Measurements from ENCODE around the gene KCTD16.
A peak's percentile ranks its signal among the peaks of the same experiment; 100 is the strongest.

KCTD16 gene

DNA sequence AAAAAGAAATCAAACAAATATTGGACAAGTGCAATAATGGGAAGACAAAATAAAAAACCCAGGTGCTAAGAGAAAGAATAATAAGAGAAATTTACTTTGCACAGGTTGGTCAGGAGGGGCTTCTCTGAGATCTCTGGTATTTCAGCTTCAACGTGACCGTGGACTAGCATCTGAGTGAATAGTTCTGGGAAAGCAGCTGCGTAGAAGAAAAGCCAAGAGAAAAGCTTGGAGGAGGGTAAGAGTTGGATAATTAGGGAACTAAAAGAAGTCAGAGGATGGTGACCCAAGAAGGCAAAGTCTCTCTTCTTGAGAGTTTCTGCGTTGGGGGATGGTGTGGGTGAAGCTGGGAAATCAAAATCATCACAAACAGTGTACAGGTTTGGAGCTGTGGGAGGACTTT, 41.8 kb upstream of the KCTD16 start:
- no peaks in the 10 kb centered on the region for H3K36me3 ChIP-seq (ENCODE audit: insufficient read depth, low read length)
- no peaks in the 10 kb centered on the region for H3K9me2 ChIP-seq (replicated peaks; ENCODE audit: low read depth, low read length)
- no peaks in the 10 kb centered on the region for H3K79me2 ChIP-seq (ENCODE audit: insufficient read depth, low read length)
- no peaks in the 10 kb centered on the region for H3K27me3 ChIP-seq (ENCODE audit: insufficient read depth, low read length, poor library complexity, severe bottlenecking)
- peak overlapping the region; percentile 42; the same call in 1 of the 2 replicates for H2AFZ ChIP-seq (ENCODE audit: low read length)
- H3F3A ChIP-seq (ENCODE audit: low read depth) = no peaks in the 10 kb centered on the region
- no peaks in the 10 kb centered on the region for H4K20me1 ChIP-seq (ENCODE audit: insufficient read depth, low read length, poor library complexity, severe bottlenecking)
- H3K9ac ChIP-seq (ENCODE audit: low read depth, low read length, poor library complexity, severe bottlenecking) = no peak overlapping the region
- peaks cover 7% of the 10 kb centered on the region for H3K4me1 ChIP-seq (ENCODE audit: insufficient read depth, low read length, poor library complexity, severe bottlenecking)
- no peak for TF ChIP-seq EZH2phosphoT487 (IDR thresholded peaks at IDR 0.05; ENCODE audit: borderline replicate concordance)
- TF ChIP-seq, protein P1, sequence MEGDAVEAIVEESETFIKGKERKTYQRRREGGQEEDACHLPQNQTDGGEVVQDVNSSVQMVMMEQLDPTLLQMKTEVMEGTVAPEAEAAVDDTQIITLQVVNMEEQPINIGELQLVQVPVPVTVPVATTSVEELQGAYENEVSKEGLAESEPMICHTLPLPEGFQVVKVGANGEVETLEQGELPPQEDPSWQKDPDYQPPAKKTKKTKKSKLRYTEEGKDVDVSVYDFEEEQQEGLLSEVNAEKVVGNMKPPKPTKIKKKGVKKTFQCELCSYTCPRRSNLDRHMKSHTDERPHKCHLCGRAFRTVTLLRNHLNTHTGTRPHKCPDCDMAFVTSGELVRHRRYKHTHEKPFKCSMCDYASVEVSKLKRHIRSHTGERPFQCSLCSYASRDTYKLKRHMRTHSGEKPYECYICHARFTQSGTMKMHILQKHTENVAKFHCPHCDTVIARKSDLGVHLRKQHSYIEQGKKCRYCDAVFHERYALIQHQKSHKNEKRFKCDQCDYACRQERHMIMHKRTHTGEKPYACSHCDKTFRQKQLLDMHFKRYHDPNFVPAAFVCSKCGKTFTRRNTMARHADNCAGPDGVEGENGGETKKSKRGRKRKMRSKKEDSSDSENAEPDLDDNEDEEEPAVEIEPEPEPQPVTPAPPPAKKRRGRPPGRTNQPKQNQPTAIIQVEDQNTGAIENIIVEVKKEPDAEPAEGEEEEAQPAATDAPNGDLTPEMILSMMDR (conservative IDR thresholded peaks at IDR 0.05; ENCODE audit: low read length) = no peak
- H3K9me3 ChIP-seq (ENCODE audit: insufficient read depth, low read depth, low read length) = no peaks in the 10 kb centered on the region
- H3K4me3 ChIP-seq (ENCODE audit: low read length, poor library complexity, severe bottlenecking) = no peak overlapping the region
- no peak overlapping the region for H3K4me2 ChIP-seq (ENCODE audit: low read depth, low read length, poor library complexity, severe bottlenecking)

DNA sequence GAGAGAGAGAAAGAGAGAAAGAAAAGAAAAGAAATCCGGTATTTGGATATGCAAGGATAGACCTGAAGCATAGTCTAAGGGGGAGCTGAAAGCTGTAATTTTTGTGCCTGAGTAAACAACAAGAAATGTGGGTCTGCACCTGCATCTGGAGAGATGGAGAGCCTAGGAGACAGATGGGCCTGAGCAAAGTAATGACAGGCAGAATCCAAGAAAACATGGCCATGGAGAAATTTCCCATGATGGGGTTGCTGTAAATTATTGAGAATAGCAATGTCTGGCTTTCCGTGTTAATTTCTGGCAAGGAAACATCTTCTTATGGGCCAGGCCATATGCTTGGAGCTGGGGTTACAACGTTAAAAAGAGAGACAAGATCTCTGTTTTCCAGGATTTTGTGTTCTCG, 40.4 kb upstream of the KCTD16 start:
- Histone ChIP-seq H3K4me2 (ENCODE audit: low read depth, low read length, poor library complexity, severe bottlenecking) (no peak overlapping the region), H3K4me3 (ENCODE audit: low read length, poor library complexity, severe bottlenecking) (no peak overlapping the region)

DNA sequence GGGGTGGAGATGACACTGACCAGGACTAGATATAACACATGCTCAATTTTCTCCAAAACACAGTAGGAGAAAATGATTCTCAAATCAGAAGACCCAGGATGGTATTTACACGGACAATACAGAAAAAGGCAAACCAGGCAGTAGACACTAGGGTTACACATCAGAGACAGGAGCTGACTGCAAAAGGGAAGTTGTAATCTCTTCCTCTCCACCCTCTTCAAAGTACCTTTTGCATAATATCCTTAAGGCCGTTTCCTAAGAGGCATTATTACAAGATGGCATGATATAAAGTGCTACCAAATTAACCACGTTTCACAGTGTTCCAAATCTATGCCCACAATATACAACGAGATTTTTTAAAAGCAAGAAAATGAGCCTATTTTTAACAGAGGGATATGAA, 39.4 kb upstream of the KCTD16 start:
- H3K79me2 ChIP-seq (ENCODE audit: insufficient read depth, low read length) = no peaks in the 10 kb centered on the region
- H3K4me1 ChIP-seq (ENCODE audit: insufficient read depth, low read length, poor library complexity, severe bottlenecking) = peaks cover 7% of the 10 kb centered on the region
- peak overlapping the region; percentile 3 for H3K4me2 ChIP-seq (ENCODE audit: low read depth, low read length, poor library complexity, severe bottlenecking)
- H4K20me1 ChIP-seq (ENCODE audit: insufficient read depth, low read length, poor library complexity, severe bottlenecking) = no peaks in the 10 kb centered on the region
- no peak overlapping the region for H2AFZ ChIP-seq (ENCODE audit: low read length)
- no peaks in the 10 kb centered on the region for H3K27me3 ChIP-seq (ENCODE audit: insufficient read depth, low read length, poor library complexity, severe bottlenecking)
- no peaks in the 10 kb centered on the region for H3F3A ChIP-seq (ENCODE audit: low read depth)
- H3K4me3 ChIP-seq (ENCODE audit: low read length, poor library complexity, severe bottlenecking) = no peak overlapping the region
- H3K9ac ChIP-seq (ENCODE audit: low read depth, low read length, poor library complexity, severe bottlenecking) = no peak overlapping the region
- no peaks in the 10 kb centered on the region for H3K9me2 ChIP-seq (replicated peaks; ENCODE audit: low read depth, low read length)
- no peak for TF ChIP-seq EZH2phosphoT487 (IDR thresholded peaks at IDR 0.05; ENCODE audit: borderline replicate concordance)
- TF ChIP-seq, protein P1 (conservative IDR thresholded peaks at IDR 0.05; ENCODE audit: low read length) = no peak
- no peaks in the 10 kb centered on the region for H3K36me3 ChIP-seq (ENCODE audit: insufficient read depth, low read length)
- no peaks in the 10 kb centered on the region for H3K9me3 ChIP-seq (ENCODE audit: insufficient read depth, low read depth, low read length)

More for the DNA sequence above, 40.4 kb upstream of the KCTD16 start:
- H3K9me3 ChIP-seq (ENCODE audit: insufficient read depth, low read depth, low read length) = no peaks in the 10 kb centered on the region
- H2AFZ ChIP-seq (ENCODE audit: low read length) = no peak overlapping the region
- no peaks in the 10 kb centered on the region for H3K9me2 ChIP-seq (replicated peaks; ENCODE audit: low read depth, low read length)
- no peaks in the 10 kb centered on the region for H3K27me3 ChIP-seq (ENCODE audit: insufficient read depth, low read length, poor library complexity, severe bottlenecking)
- no peaks in the 10 kb centered on the region for H3K79me2 ChIP-seq (ENCODE audit: insufficient read depth, low read length)
- H3K36me3 ChIP-seq (ENCODE audit: insufficient read depth, low read length) = no peaks in the 10 kb centered on the region
- H3F3A ChIP-seq (ENCODE audit: low read depth) = no peaks in the 10 kb centered on the region
- H3K9ac ChIP-seq (ENCODE audit: low read depth, low read length, poor library complexity, severe bottlenecking) = no peak overlapping the region
- TF ChIP-seq, protein P1 (conservative IDR thresholded peaks at IDR 0.05; ENCODE audit: low read length) = no peak
- no peak for TF ChIP-seq EZH2phosphoT487 (IDR thresholded peaks at IDR 0.05; ENCODE audit: borderline replicate concordance)
- H4K20me1 ChIP-seq (ENCODE audit: insufficient read depth, low read length, poor library complexity, severe bottlenecking) = no peaks in the 10 kb centered on the region
- peaks cover 7% of the 10 kb centered on the region for H3K4me1 ChIP-seq (ENCODE audit: insufficient read depth, low read length, poor library complexity, severe bottlenecking)

All from Loucy (cell line).